HG03108 (cell line): ENCODE measurements around the gene HBG2.
"Not testable (repeated sequence)": the region's sequence is repeated elsewhere in the genome, so short reads cannot be mapped to it uniquely, and the experiment has no call there.

Source experiments
- ATAC-seq: cut with Tn5 transposase; IDR thresholded peaks from one replicate; pipeline ENCODE4 v1.9.1; 2021; ENCODE audit warnings: moderate library complexity; ENCODE audit not compliant: unreplicated experiment

The HBG2 gene

DNA sequence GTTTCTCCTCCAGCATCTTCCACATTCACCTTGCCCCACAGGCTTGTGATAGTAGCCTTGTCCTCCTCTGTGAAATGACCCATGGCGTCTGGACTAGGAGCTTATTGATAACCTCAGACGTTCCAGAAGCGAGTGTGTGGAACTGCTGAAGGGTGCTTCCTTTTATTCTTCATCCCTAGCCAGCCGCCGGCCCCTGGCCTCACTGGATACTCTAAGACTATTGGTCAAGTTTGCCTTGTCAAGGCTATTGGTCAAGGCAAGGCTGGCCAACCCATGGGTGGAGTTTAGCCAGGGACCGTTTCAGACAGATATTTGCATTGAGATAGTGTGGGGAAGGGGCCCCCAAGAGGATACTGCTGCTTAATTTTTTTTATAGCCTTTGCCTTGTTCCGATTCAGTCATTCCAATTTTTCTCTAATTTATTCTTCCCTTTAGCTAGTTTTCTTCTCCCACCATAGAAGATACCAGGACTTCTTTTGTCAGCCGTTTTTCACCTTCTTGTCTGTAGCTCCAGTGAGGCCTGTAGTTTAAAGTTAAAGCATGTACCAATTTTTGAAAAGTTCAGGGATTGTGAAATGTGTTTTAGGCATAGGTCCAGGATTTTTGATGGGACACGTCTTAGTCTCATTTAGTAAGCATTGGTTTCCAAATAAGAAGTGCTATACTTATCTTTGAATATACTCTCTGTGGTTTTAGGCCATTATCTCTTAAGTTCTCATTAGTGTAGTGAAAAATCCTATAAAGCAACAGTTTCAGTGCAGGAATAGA, at the start of gene HBG2:
HBG2 (minus strand) TSS at position 136 of the 768 bp plus-strand sequence; CDS start at position 83, 53 bp downstream.
- ATAC-seq: not testable (repeated sequence)

DNA sequence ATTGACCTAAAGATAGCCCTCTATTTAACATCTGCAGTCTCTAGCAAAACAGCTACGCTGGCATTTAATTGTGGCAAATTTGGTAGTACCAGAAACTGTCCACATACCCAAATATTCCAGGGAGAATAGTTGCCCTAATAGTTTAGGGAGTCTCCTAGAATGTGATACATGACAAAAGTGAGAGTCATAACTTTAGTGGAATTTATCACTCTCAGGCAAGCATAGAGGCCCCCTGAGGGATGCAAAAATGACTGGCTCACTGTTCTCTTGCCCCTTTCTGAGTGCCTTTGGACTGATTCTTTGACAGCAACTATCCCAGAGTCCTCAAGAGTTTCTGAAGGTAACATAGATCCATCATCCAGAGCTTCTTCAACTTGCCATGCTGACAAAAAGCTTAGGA, 49.5 kb upstream of the HBG2 start:
- no peak for ATAC-seq

DNA sequence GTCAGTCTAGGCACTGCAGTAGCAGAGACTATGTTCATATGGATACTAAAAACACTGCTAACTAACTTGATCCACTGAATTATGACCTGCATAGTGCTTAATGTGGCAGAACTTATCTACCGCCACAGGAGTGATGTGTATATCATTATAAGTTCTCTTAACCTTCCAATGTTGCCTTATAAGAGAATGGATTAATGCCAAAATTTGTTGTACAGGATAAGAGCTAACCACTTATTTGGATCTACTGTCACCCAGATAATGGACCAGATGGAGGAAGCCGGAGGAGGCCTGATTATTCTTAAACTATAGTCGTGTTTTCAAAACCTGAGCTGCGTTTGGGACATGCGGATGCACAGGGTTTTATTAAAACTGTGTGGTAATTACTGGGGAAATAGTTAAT, 49.0 kb upstream of the HBG2 start:
- ATAC-seq: no peak

DNA sequence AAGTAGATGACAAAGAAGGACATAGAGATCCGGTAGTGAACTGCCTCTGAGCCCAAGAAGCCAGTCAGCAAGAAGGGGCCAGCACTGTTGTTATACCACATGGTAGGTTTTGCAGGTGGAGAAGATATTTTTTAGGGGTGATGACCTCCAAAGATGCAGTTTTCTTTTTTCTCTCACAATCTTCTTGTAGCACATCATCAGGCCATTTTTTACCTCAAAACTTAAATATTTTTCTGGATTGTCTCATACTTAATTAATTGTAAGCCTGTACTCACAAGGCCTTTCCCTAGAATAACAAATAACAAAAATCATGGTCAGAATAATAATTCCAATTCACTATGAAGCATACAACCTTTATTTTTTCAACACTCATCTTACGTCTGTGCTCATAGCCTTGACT, 47.3 kb upstream of the HBG2 start, which contains the start of gene OR51B4:
OR51B4 (minus strand) TSS at position 101 of the 400 bp plus-strand sequence; CDS start at position 101, 0 bp downstream.
- no peak for ATAC-seq

DNA sequence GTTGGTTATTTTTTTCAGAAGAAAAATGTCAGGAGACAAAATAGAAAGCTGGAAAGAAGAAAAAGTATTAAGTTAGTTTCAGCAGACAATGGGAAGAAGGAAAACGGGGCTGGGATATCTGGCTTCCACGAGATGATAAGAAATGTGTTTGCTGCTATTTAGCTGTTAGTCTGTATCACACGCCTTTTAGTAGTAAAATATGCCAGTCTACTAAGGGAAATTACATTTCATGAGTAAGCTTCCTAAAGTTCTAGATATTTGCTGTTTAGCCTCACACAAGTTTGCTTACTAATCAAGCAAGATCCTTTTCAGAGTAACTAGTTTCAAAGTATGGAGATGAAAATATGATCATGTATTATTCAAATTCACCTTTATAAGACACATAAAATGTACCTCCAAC, 45.7 kb upstream of the HBG2 start:
- no peak for ATAC-seq

DNA sequence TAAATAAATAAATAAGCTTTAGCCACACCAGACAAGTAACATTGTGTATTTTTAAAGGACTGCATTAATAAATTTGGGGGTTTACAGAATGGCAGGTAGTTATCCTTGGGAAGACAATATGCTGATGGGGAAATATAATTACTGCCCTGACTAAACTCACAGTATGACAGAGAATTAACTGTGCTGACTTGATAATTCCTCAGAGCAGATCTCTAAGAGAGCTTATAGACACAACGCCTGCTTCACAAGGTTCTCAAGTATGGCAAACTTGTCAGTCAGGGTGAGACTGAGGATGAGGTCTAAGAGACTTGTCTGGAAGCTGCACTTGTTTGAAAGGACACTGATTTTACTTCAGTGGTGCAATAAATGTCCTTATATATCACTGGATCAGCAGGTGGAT, 43.9 kb upstream of the HBG2 start:
- ATAC-seq: no peak

DNA sequence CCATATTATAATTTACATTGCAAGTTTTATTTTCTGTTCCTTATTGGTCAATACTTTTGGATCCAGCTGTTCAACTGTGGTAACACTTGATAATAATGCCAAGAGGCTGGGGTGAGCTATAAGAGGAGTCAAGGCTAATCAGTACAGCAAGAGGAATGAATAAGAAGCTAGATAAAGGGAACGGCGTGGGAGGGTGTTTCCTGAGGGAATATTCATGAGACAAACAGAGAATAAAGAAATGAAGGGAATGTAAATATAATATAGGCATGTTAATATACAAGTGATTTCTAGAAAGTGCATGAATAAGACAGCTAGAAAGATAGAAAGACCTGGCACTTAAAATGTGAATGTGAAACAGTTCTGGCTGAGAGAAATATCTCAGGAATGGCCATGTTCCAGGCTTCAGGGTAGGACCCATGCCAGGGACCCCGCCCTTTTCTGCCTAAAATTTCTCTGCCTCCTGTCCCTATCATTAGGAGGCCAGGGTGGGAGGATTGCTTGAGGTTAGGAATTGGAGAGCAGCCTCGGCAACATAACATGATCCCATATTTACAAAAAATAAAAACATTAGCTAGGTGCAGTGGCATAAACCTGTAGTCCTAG, 43.2 kb upstream of the HBG2 start:
- no peak for ATAC-seq

DNA sequence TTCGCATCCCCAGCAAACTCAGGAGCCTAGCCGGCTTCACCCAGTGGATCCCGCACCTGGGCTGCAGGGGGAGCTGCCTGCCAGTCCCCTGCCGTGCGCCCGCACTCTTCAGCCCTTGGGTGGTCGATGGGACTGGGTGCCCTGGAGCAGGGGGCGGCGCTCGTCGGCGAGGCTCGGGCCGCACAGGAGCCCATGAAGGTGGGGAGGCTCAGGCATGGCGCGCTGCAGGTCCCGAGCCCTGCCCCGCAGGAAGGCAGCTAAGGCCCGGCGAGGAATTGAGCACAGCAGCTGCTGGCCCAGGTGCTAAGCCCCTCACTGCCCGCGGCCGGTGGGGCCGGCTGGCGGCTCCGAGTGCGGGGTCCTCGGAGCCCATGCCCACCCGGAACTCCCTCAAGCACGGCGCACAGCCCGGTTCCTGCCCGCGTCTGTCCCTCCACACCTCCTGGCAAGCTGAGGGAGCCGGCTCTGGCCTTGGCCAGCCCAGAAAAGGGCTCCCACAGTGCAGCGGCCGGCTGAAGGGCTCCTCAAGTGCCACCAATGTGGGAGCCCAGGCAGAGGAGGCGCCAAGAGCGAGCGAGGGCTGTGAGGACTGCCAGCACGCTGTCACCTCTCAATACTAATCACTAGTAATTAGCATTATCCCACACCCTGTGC, 39.9 kb upstream of the HBG2 start:
- not testable (repeated sequence) for ATAC-seq

DNA sequence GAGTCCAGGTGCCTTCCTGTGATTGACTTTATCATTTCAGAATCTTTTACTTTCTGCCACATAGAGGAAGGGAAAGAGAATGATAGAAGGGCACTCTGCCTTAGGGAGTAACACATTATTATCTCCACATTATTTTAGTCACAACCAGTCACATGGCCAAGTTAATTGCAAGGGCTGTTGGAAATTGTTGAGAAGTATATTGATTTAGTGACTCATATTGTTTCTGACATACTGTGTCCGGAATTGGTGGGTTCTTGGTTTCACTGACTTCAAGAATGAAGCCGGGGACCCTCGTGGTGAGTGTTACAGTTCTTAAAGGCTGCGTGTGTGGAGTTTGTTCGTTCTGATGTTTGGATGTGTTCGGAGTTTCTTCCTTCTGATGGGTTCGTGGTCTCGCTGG, 38.4 kb upstream of the HBG2 start:
- no peak for ATAC-seq

DNA sequence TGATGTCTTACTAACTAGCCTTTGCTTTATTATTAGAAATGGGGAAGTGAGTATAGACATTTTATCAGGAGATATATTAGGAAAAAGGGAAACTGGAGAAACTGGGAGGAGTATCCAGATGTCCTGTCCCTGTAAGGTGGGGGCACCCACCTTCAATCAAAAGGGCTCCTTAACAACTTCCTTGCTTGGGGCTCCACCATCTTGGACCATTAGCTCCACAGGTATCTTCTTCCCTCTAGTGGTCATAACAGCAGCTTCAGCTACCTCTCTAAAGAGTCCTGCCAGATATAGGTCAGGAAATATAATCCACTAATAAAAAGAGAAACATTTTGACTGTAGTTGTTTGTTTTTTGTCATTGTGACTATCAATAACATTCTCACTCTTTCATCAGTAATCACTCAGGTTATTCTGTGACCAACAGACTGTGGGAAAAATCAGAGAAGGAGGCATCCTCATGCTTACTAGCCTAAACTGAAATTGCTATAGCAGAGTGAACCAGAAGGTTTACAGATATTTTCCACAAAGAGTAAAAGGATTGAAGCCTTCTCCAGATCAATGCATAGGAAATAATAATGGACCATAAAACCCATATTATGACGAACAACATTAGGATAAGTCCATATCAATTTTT, 36.7 kb upstream of the HBG2 start:
- ATAC-seq: peak; percentile 69

DNA sequence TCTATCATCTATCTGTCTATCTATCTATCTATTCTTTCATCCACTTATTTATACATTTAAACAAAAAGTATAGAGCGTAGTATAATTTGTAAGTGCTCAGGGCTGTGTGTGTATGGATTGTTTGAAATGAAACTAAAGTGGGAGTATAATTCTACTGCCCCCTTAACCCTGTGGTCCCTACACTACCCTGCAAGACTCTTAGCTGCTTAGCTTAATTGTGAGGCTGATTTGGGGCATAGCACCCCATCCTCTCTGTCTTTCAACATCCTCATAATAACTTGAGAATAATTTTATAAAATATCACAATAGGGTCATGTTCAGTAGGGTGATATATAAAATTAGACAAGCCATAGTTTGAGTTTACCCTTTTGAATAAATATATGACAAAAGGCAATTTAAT, 35.5 kb upstream of the HBG2 start:
- no peak for ATAC-seq

DNA sequence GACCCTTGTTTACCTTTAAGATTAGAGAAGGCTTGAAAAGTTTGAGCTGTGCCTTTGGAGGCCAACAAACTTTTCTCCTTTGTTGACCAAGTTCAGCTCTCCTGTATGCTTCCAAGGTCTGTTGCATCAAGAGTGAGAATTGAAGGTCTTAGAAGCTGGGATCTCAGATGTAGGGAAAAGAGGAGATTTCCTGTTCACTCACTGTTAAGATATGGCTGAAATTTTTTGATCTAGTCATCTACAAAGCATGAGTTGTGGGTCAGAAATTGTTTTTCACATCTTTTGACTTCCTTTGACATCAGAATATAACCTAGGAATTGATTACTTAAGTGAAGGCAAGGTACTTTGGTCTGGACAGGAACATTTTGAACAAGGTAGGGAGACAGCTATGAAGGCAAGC, 35.1 kb upstream of the HBG2 start:
- ATAC-seq: no peak

DNA sequence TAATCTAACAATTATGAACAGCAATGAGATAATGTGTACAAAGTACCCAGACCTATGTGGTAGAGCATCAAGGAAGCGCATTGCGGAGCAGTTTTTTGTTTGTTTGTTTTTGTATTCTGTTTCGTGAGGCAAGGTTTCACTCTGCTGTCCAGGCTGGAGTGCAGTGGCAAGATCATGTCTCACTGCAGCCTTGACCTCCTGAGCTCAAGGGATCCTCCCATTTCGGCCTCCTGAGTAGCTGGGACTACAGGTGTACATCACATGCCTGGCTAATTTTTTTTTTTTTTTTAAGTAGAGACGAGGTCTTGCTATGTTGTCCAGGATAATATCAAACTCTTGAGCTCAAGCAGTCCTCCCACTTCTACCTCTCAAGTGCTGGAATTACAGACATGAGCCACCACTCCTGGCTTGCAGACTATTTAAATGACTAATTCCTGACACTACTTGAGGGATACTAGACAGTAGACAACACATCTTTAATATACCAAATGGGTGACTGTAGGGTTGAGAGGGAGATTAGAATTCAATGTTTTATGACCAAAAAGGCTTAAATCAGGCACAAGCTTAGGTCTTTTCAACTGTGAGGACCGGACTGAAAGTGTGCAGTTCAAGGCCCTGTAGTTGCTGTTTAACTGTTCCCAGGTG, 34.4 kb upstream of the HBG2 start:
- ATAC-seq: no peak

DNA sequence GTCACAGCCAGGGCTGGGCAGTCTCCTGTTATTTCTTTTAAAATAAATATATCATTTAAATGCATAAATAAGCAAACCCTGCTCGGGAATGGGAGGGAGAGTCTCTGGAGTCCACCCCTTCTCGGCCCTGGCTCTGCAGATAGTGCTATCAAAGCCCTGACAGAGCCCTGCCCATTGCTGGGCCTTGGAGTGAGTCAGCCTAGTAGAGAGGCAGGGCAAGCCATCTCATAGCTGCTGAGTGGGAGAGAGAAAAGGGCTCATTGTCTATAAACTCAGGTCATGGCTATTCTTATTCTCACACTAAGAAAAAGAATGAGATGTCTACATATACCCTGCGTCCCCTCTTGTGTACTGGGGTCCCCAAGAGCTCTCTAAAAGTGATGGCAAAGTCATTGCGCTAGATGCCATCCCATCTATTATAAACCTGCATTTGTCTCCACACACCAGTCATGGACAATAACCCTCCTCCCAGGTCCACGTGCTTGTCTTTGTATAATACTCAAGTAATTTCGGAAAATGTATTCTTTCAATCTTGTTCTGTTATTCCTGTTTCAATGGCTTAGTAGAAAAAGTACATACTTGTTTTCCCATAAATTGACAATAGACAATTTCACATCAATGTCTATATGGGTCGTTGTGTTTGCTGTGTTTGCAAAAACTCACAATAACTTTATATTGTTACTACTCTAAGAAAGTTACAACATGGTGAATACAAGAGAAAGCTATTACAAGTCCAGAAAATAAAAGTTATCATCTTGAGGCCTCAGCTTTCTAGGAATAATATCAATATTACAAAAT, 33.7 kb upstream of the HBG2 start:
- ATAC-seq: no peak

DNA sequence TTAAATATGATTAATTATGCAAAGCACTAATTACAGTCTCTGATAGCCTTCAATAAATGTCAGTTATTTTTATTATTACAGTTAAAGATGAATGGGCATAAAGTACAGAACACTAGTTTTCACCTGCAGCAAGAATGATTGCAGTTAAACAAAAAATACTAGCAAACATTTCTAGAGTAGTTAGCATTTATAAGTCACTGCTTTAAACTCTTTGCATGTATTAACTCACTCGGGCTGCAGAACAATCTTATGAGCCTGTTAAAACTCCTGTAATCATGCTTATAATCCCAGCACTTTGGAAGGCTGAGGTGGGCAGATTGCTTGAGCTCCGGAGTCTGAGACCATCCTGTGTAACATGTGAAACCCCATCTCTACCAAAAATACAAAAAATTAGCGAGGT, 32.3 kb upstream of the HBG2 start:
- no peak for ATAC-seq

DNA sequence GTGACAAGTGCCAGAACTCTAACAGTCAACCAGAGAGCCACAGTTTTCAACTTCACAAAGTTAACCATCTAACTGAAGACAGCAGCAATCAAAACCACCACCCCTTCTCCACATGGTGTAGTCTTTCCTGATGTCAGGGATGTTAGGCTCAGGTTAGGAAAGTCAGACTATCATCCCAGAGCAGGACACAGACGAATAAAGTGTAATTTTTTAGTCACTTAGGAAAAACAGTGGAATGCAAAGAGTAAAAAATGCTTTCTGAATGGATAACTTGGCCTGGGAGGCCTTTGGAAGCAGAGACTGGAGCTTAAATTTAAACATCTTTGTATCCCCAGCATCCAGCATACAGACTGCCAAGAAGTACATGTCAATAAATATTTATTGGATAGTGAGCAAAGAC, 31.8 kb upstream of the HBG2 start:
- no peak for ATAC-seq

DNA sequence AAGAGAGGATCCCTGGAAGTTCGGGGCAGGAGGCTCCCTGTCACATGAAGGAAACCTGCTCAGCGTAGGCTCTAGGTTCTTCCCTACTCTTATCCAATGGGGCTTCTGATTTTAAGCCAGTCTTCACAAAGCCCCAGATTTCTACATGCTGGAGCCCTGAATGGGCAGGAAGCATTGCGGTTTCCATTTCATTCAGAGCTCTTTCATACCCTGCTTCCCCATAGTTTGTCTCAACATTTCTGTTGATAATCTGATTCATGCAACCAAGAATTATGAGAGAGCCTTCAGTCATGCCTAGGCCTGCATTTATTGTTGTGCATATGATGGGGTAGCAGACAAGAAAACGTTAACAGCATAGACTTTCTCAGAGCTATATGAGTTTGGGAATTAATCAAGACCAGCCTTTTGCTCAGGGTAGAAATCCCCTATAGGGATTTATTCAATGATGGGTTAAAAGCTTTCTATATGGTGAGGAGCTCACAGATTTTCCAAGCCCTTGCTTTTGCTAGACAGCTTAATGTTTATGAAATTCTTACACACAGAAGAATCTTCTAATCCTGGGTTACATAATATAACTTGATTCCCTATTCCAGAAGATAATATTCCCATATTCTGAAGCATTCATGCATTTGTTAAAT, 31.2 kb upstream of the HBG2 start:
- ATAC-seq: no peak

DNA sequence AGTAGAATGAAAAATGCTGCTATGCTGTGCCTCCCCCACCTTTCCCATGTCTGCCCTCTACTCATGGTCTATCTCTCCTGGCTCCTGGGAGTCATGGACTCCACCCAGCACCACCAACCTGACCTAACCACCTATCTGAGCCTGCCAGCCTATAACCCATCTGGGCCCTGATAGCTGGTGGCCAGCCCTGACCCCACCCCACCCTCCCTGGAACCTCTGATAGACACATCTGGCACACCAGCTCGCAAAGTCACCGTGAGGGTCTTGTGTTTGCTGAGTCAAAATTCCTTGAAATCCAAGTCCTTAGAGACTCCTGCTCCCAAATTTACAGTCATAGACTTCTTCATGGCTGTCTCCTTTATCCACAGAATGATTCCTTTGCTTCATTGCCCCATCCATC, 30.1 kb upstream of the HBG2 start:
- no peak for ATAC-seq

DNA sequence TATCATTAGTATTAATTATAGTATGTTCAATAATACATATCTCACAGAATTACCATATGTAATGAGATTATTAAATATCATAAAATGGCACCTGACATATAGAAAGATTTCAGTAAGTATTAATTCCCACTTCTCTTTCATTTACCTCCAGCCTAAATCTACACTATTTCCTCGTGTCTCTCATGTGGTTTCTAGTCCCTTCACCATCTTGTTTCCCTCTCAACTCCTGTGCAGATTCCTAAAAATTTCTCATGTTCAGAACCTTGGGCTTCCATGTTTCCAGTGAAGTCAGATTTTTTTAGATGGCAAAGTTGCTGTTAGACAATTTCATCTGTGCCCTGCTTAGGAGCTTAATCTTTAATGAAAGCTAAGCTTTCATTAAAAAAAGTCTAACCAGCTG, 29.3 kb upstream of the HBG2 start:
- ATAC-seq: no peak

DNA sequence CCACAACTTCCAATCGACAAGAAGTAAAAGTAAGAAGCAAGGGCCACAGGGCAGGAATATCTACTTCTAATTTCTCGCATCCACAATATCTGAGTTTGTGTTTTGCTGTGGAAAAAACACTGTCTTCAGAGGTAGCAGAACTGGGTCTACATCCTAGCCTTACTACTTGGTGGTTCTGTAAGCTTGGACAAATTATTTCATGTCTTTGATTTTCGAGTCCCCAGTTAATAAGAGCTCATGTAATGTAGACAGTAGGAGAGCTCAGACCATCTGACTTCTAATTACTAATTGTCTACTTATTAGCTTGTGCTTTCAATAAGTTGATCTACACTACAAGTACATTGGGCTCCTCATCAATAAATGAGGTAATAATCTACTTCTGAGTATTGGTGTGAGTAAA, 28.5 kb upstream of the HBG2 start:
- no peak for ATAC-seq
